H1 (cell line): ENCODE measurements around the gene PTPRG. TPM values are rescaled to one million over a fixed set of nuclear protein-coding genes. Genes with fewer than 3 reads are reported as not detected.

Experiments
- CTCF ChIA-PET: fragments of 300-600 bp; sonication (Branson Sonifier 250); formaldehyde crosslinking; loops from one replicate; lab custom pipeline; 2021; ENCODE audit not compliant: partially characterized antibody; lab: Charles Lee
- POLR2A ChIA-PET: fragments of 300-600 bp; sonication (Branson Sonifier 250); formaldehyde crosslinking; loops from one replicate; lab custom pipeline; 2021; ENCODE audit warnings: inconsistent platforms; ENCODE audit not compliant: partially characterized antibody; lab: Charles Lee
- DNase-seq, 2 experiments: peaks; one replicate each; pipeline versions ENCODE4 v3.0.0 to v3.0.0-alpha.2; 2010 to 2022; ENCODE audit warnings: low spot score in 2 of 2, low read depth in 1 of 2, mixed read lengths in 1 of 2
- FAIRE-seq: peaks from 2 replicates; lab custom pipeline; 2011; peaks lifted over from hg19 to GRCh38; lab: Jason Lieb, UNC
- H2AFZ ChIP-seq: 2 replicates; pipeline ENCODE4 v1.8.1; 2012; ENCODE audit warnings: low read length, inconsistent platforms
- H2AK5ac ChIP-seq: 2 replicates; pipeline ENCODE4 v1.6.1; 2013; ENCODE audit warnings: low read depth, low read length
- H2BK120ac ChIP-seq: replicated peaks from 2 replicates; pipeline ENCODE3; 2013; ENCODE audit warnings: low read depth, low read length, inconsistent platforms
- H2BK12ac ChIP-seq: 2 replicates; pipeline ENCODE4 v1.6.1; 2013; ENCODE audit warnings: low read depth, low read length
- H2BK15ac ChIP-seq: 2 replicates; pipeline ENCODE4 v1.6.1; 2013; ENCODE audit warnings: low read length
- H2BK20ac ChIP-seq: 2 replicates; pipeline ENCODE4 v1.6.1; 2013; ENCODE audit warnings: low read length
- H2BK5ac ChIP-seq: 2 replicates; pipeline ENCODE4 v1.6.1; 2013; ENCODE audit warnings: low read depth, low read length
- H3K14ac ChIP-seq: 2 replicates; pipeline ENCODE4 v1.6.1; 2013; ENCODE audit warnings: inconsistent platforms; ENCODE audit not compliant: insufficient read length
- H3K18ac ChIP-seq: 2 replicates; pipeline ENCODE4 v1.6.1; 2013; ENCODE audit warnings: low read length; ENCODE audit errors: extremely low read depth
- H3K23ac ChIP-seq: 2 replicates; pipeline ENCODE4 v1.6.1; 2013; ENCODE audit warnings: inconsistent platforms; ENCODE audit not compliant: insufficient read length
- H3K23me2 ChIP-seq: 2 replicates; pipeline ENCODE4 v1.6.1; 2013; ENCODE audit warnings: low read depth, low read length
- H3K27ac ChIP-seq: 2 replicates; pipeline ENCODE4 v1.6.1; 2011; ENCODE audit warnings: low read depth, low read length, inconsistent platforms
- H3K27me3 ChIP-seq, 4 experiments: replicated peaks in 1 of 4; 1 replicate in 1 of 4; 2 replicates in 3 of 4; pipeline versions ENCODE4 v1.6.1 to v1.8.1; 2011 to 2013; ENCODE audit warnings: low read length in 3 of 4, mild to moderate bottlenecking in 3 of 4, inconsistent platforms in 2 of 4, mixed read lengths in 2 of 4, moderate library complexity in 1 of 4; ENCODE audit not compliant: control insufficient read depth in 3 of 4, insufficient read depth in 3 of 4; ENCODE audit errors: extremely low read depth in 1 of 4
- H3K36me3 ChIP-seq, 4 experiments: 2 replicates each; pipeline versions ENCODE4 v1.6.1 to v1.8.1; 2011 to 2013; ENCODE audit warnings: mild to moderate bottlenecking in 4 of 4, low read length in 3 of 4, moderate library complexity in 2 of 4, control low read depth in 1 of 4, inconsistent platforms in 1 of 4; ENCODE audit not compliant: insufficient read depth in 4 of 4, control insufficient read depth in 2 of 4
- H3K4ac ChIP-seq: replicated peaks from 2 replicates; pipeline ENCODE3; 2013; ENCODE audit warnings: low read length, low read depth, mixed read lengths, inconsistent platforms; ENCODE audit not compliant: insufficient read length
- H3K4me1 ChIP-seq, 4 experiments: replicated peaks in 1 of 4; 1 replicate in 1 of 4; 2 replicates in 3 of 4; pipeline versions ENCODE4 v1.6.1 to v1.8.1; 2011 to 2013; ENCODE audit warnings: low read length in 3 of 4, inconsistent platforms in 2 of 4, mixed read lengths in 1 of 4; ENCODE audit not compliant: insufficient read depth in 4 of 4, control insufficient read depth in 3 of 4
- H3K4me2 ChIP-seq, 2 experiments: 2 replicates each; pipeline versions ENCODE4 v1.6.1 to v1.8.1; 2011 to 2013; ENCODE audit warnings: low read depth in 2 of 2, low read length in 2 of 2, control low read depth in 1 of 2, inconsistent platforms in 1 of 2, mild to moderate bottlenecking in 1 of 2; ENCODE audit not compliant: insufficient read depth in 1 of 2
- H3K4me3 ChIP-seq, 4 experiments: fragments of 200-600, 300-600 bp in 1 of 4; sonication (generic), shearing (Covaris generic), sonication (Bioruptor Twin) in 1 of 4; 2 replicates each; pipeline versions ENCODE4 v1.5.1 to v1.8.1; 2011 to 2016; ENCODE audit warnings: low read length in 4 of 4, low read depth in 3 of 4, control low read depth in 2 of 4, inconsistent platforms in 2 of 4, mild to moderate bottlenecking in 2 of 4, mixed read lengths in 1 of 4, moderate library complexity in 1 of 4; ENCODE audit not compliant: insufficient read depth in 2 of 4; ENCODE audit errors: extremely low read depth in 1 of 4
- H3K56ac ChIP-seq: replicated peaks from 2 replicates; pipeline ENCODE3; 2013; ENCODE audit warnings: low read depth, mild to moderate bottlenecking, mixed read lengths, low read length, inconsistent platforms; ENCODE audit not compliant: insufficient read length
- H3K79me1 ChIP-seq: 2 replicates; pipeline ENCODE4 v1.6.1; 2013; ENCODE audit warnings: low read depth, low read length, control low read depth
- H3K79me2 ChIP-seq, 2 experiments: 2 replicates each; pipeline versions ENCODE4 v1.6.1 to v1.8.1; 2012 to 2013; ENCODE audit warnings: low read length in 2 of 2, mild to moderate bottlenecking in 2 of 2, inconsistent platforms in 1 of 2; ENCODE audit not compliant: insufficient read depth in 2 of 2, control insufficient read depth in 1 of 2
- H3K9ac ChIP-seq, 4 experiments: replicated peaks in 1 of 4; 1 replicate in 1 of 4; 2 replicates in 3 of 4; pipeline versions ENCODE4 v1.6.1 to v1.8.1; 2011 to 2013; ENCODE audit warnings: low read depth in 3 of 4, low read length in 3 of 4, control low read depth in 2 of 4, mild to moderate bottlenecking in 2 of 4, moderate library complexity in 2 of 4, inconsistent platforms in 1 of 4; ENCODE audit errors: extremely low read depth in 1 of 4
- H3K9me3 ChIP-seq, 2 experiments: 2 replicates each; pipeline versions ENCODE4 v1.6.1 to v1.8.1; 2012 to 2013; ENCODE audit warnings: mild to moderate bottlenecking in 2 of 2, moderate library complexity in 2 of 2, control low read depth in 1 of 2, inconsistent platforms in 1 of 2, low read depth in 1 of 2, low read length in 1 of 2, mixed read lengths in 1 of 2; ENCODE audit not compliant: insufficient read depth in 2 of 2
- H4K20me1 ChIP-seq, 2 experiments: replicated peaks in 1 of 2; 2 replicates each; pipeline versions ENCODE3 to v1.8.1; 2011 to 2013; ENCODE audit warnings: inconsistent platforms in 2 of 2, low read length in 2 of 2, mild to moderate bottlenecking in 1 of 2; ENCODE audit not compliant: insufficient read depth in 2 of 2, control insufficient read depth in 1 of 2
- H4K5ac ChIP-seq: 2 replicates; pipeline ENCODE4 v1.6.1; 2013; ENCODE audit warnings: low read length, low read depth, mixed read lengths, inconsistent platforms; ENCODE audit not compliant: insufficient read length
- H4K8ac ChIP-seq: 2 replicates; pipeline ENCODE4 v1.8.0; 2013; ENCODE audit warnings: mild to moderate bottlenecking, moderate library complexity, low read length, inconsistent platforms; ENCODE audit not compliant: insufficient read depth; ENCODE audit errors: extremely low read depth
- H4K91ac ChIP-seq: replicated peaks from 2 replicates; pipeline ENCODE3; 2013; ENCODE audit warnings: low read length, mixed read lengths, inconsistent platforms; ENCODE audit not compliant: insufficient read length
- EZH2 ChIP-seq: fragments of 200-600 bp; sonication (generic); IDR thresholded peaks from 2 replicates; pipeline ENCODE4 v1.7.1; 2012; ENCODE audit warnings: low read depth, mild to moderate bottlenecking, moderate library complexity, low read length, inconsistent platforms; ENCODE audit not compliant: severe bottlenecking
- TEAD4 ChIP-seq: IDR thresholded peaks from 2 replicates; pipeline ENCODE4 v1.6.1; 2012; ENCODE audit warnings: low read depth, low read length, inconsistent platforms, mixed read lengths
- WGBS, 2 experiments: shearing (Covaris generic) in 1 of 2; methylation state at CpG; one replicate each; pipeline versions ENCODE4 v1.1.6 to v1.1.7; 2013 to 2015; ENCODE audit warnings: low lambda C conversion rate in 2 of 2, mixed read lengths in 2 of 2, inconsistent platforms in 1 of 2, low coverage in 1 of 2, missing lambda C conversion rate in 1 of 2; ENCODE audit not compliant: insufficient replicate concordance in 2 of 2, insufficient coverage in 1 of 2, insufficient read length in 1 of 2; ENCODE audit errors: extremely low coverage in 1 of 2, missing lambda C conversion rate in 1 of 2; 5-methylcytosine and 5-hydroxymethylcytosine counted together
- polyA plus RNA-seq, 7 experiments: library from polyadenylated mRNA; depleted of rRNA in 3 of 7; stranded (reverse) in 5 of 7; unstranded in 2 of 7; fragments of >200 nt in 5 of 7; fragments of 200-250 nt in 2 of 7; gene quantifications; 1 replicate in 5 of 7; 2 replicates in 1 of 7; 4 replicates in 1 of 7; pipeline versions ENCODE4 v1.2.1 to v1.2.3, GENCODE V29; 2011 to 2013; ENCODE audit warnings: missing spikeins in 2 of 7, mixed read lengths in 2 of 7
- total RNA-seq: library from RNA; stranded (reverse); fragmentation: NEBNext Ultra II Directional; extraction: Animal tissue kit (Norgen Biotek cat#: 25700); gene quantifications from 2 replicates; pipeline ENCODE4 v1.2.1, GENCODE V29; 2021

The PTPRG gene
- total and polyA plus RNA-seq, 2 of the 8 experiments (the other 6 are each of a cell fraction or from before 2014, with no cell fraction given), result 23.3 to 96.2 TPM

GRCh38 chr3:61733876-61734275, 172.5 kb downstream of the PTPRG start:
- no peak overlapping the region for H3K18ac ChIP-seq
- H3K79me1 ChIP-seq, result peaks cover 6% of the 10 kb centered on the region; the same call in 1 of the 2 replicates
- H3K4me1 ChIP-seq, result peaks cover 0 to 15% (median 11%) of the 10 kb centered on the region in 4 experiments; a peak in 5 of 7 replicates
- H3K4me3 ChIP-seq, result no peak overlapping the region
- CTCF ChIA-PET, result interaction anchor here (1.1 to 1.2 kb wide), 2 partner anchors 16 to 34 kb away, joined by 3 to 4 read pairs; no protein-coding TSS in a partner anchor
- H3K9ac ChIP-seq, result no peak overlapping the region
- DNase-seq, result no peak
- H2AK5ac ChIP-seq, result no peak overlapping the region
- H3K14ac ChIP-seq, result no peak overlapping the region
- H3K23me2 ChIP-seq, result no peaks in the 10 kb centered on the region
- no peaks in the 10 kb centered on the region for H3K27me3 ChIP-seq
- no peak overlapping the region for H2BK15ac ChIP-seq
- no peak overlapping the region for H4K5ac ChIP-seq
- H2BK5ac ChIP-seq, result no peak overlapping the region
- no peak overlapping the region for H4K8ac ChIP-seq
- no peak overlapping the region for H2AFZ ChIP-seq
- H2BK20ac ChIP-seq, result no peak overlapping the region
- FAIRE-seq, result no peak
- H3K4me2 ChIP-seq, result no peak overlapping the region
- WGBS, 2 experiments, result 84% methylated on average over 6 of the region's 6 CpGs; no CpG with 5 or more reads in 1 of the 2 experiments
- H3K23ac ChIP-seq, result no peak overlapping the region
- peaks cover 0 to 90% of the 10 kb centered on the region in 2 experiments; a peak in 3 of 4 replicates for H3K79me2 ChIP-seq
- POLR2A ChIA-PET, result interaction anchor here (0.6 kb wide), 1 partner anchor 211 kb away, joined by 3 read pairs; no protein-coding TSS in a partner anchor
- no peak overlapping the region for H3K56ac ChIP-seq
- no peak overlapping the region for H4K91ac ChIP-seq
- no peaks in the 10 kb centered on the region for H3K36me3 ChIP-seq
- no peak overlapping the region for H2BK120ac ChIP-seq
- no peak overlapping the region for H3K4ac ChIP-seq
- H2BK12ac ChIP-seq, result no peak overlapping the region
- no peaks in the 10 kb centered on the region for H3K9me3 ChIP-seq
- H3K27ac ChIP-seq, result no peak overlapping the region
- H4K20me1 ChIP-seq, result peaks cover 2 to 4% of the 10 kb centered on the region in 2 experiments
- TF ChIP-seq EZH2 (no peak), TEAD4 (no peak)
